Transverse colon (tissue), 4 donors: ENCODE results near the gene HSPA12A. TPM values are rescaled to one million over a fixed set of nuclear protein-coding genes. Genes with fewer than 3 reads are reported as not detected.
A peak's percentile ranks its signal among the peaks of the same experiment; 100 is the strongest.

Experiments
- DNase-seq: peaks from one replicate; pipeline ENCODE4 v3.0.0-alpha.2; 2019
- H3K27ac ChIP-seq, 4 donors: fragments of 200-600 bp; sonication (generic); 2 replicates each; pipeline ENCODE4 v1.5.1; 2016 to 2018; ENCODE audit warnings: inconsistent platforms in 4 of 4
- H3K27me3 ChIP-seq: fragments of 200-600 bp; sonication (generic); 2 replicates; pipeline ENCODE4 v1.5.1; 2017; ENCODE audit warnings: inconsistent platforms
- H3K36me3 ChIP-seq, 4 donors: fragments of 200-600 bp; sonication (generic); 2 replicates each; pipeline ENCODE4 v1.5.1; 2017 to 2019; ENCODE audit warnings: inconsistent platforms in 4 of 4
- H3K4me1 ChIP-seq, 4 donors: fragments of 200-600 bp; sonication (generic); 2 replicates each; pipeline ENCODE4 v1.5.1; 2017 to 2020; ENCODE audit warnings: inconsistent platforms in 4 of 4
- H3K4me3 ChIP-seq, 4 donors: fragments of 200-600 bp; sonication (generic); 1 replicate in 1 of 4; 2 replicates in 3 of 4; pipeline versions ENCODE4 v1.5.1 to v1.6.1; 2017 to 2019; ENCODE audit warnings: inconsistent platforms in 4 of 4
- H3K9me3 ChIP-seq, 2 donors: fragments of 200-600 bp; sonication (generic); 2 replicates each; pipeline ENCODE4 v1.5.1; 2017 to 2019; ENCODE audit warnings: inconsistent platforms in 2 of 2
- EP300 ChIP-seq: sonication (generic); formaldehyde crosslinking; IDR thresholded peaks from one replicate; pipeline ENCODE4 v1.6.1; 2017; ENCODE audit warnings: antibody characterized with exemption, low read depth
- POLR2A ChIP-seq: fragments of 450-650 bp; IDR thresholded peaks from one replicate; pipeline ENCODE4 v1.6.1; 2016; ENCODE audit warnings: antibody characterized with exemption, mild to moderate bottlenecking, moderate library complexity
- POLR2AphosphoS5 ChIP-seq, 3 donors: sonication (generic); formaldehyde crosslinking; IDR thresholded peaks; one replicate each; pipeline ENCODE4 v1.6.1; 2016; ENCODE audit warnings: antibody characterized with exemption in 3 of 3
- WGBS, 2 donors: methylation state at CpG; one replicate each; pipeline ENCODE4 v1.1.5; 2018; ENCODE audit warnings: low coverage in 1 of 2; 5-methylcytosine and 5-hydroxymethylcytosine counted together
- in situ Hi-C, 4 donors: fragments of 200-750 bp; cut with MboI; loops; one replicate each; pipeline versions ENCODE4 v1.15.0 to v1.15.1; 2017; ENCODE audit warnings: low sequenced_read_pairs in 3 of 4, low pct_ligation_motif_present in 1 of 4, low pct_unique_long_range_greater_than_20kb in 1 of 4
- intact Hi-C: fragments of 100-400 bp; cut with DNase I; formaldehyde crosslinking; loops from one replicate; pipeline ENCODE4 v1.15.1; 2023; ENCODE audit warnings: low total_unique reads
- total RNA-seq, 4 donors: library from RNA; depleted of rRNA; stranded (reverse); fragments of >200 nt; gene quantifications; one replicate each; pipeline ENCODE4 v1.1.0, GENCODE V29; 2016
- TF ChIP-seq, protein P1 (sequence below), 5 experiments: fragments of 200-600 bp in 3 of 5; fragments of 450-650 bp in 2 of 5; sonication (generic) in 3 of 5; IDR thresholded peaks; 1 replicate in 2 of 5; 2 replicates in 3 of 5; pipeline ENCODE4 v1.5.1; 2016 to 2017; ENCODE audit warnings: antibody characterized with exemption in 5 of 5, inconsistent platforms in 3 of 5, mild to moderate bottlenecking in 2 of 5, moderate library complexity in 1 of 5

HSPA12A gene
- total RNA-seq, 4 donors from 2014 or later: 6.4 to 52.3 (median 9.5) TPM

DNA sequence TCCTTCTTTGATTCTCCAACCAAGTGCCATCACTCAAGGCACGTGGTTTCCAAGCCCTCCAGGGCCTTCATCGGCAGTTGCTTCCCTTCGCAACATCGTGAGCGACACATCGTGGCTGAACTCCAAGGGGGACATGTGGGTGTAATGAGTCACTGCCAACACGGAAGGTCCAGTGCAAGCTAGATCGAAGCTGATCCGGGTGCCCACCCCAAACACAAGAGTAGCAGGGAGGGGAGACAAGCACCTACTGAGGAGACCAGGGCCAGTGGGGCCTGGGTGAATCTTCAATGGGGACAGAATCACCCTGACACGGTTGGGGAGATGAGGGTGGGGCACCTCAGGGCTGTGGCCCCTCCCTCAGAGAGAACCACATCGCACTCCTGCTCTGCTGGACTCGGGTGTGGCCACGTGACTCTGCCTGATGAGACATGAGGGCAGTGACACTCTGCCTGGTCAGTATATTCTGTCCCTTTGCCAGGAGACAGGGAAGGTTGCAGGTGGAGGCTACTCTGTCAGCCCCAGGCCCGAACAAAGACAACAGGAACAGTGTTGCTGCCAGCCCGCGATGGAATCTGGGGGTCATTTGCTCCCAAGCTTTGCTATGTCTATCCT lies 36.8 kb upstream of the HSPA12A start:
- Histone ChIP-seq H3K36me3 (no peaks in the 10 kb centered on the region), H3K27ac (no peak overlapping the region), H3K4me1 (no peaks in the 10 kb centered on the region), H3K9me3 (no peaks in the 10 kb centered on the region), H3K27me3 (no peaks in the 10 kb centered on the region), H3K4me3 (no peak overlapping the region)
- intact Hi-C loops (no loop called here), in situ Hi-C loops (no loop called here)
- DNase-seq: no peak
- TF ChIP-seq POLR2A: no peak
- TF ChIP-seq POLR2AphosphoS5 (IDR thresholded peaks at IDR 0.05): no peak
- TF ChIP-seq EP300: no peak
- TF ChIP-seq, protein P1, sequence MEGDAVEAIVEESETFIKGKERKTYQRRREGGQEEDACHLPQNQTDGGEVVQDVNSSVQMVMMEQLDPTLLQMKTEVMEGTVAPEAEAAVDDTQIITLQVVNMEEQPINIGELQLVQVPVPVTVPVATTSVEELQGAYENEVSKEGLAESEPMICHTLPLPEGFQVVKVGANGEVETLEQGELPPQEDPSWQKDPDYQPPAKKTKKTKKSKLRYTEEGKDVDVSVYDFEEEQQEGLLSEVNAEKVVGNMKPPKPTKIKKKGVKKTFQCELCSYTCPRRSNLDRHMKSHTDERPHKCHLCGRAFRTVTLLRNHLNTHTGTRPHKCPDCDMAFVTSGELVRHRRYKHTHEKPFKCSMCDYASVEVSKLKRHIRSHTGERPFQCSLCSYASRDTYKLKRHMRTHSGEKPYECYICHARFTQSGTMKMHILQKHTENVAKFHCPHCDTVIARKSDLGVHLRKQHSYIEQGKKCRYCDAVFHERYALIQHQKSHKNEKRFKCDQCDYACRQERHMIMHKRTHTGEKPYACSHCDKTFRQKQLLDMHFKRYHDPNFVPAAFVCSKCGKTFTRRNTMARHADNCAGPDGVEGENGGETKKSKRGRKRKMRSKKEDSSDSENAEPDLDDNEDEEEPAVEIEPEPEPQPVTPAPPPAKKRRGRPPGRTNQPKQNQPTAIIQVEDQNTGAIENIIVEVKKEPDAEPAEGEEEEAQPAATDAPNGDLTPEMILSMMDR (IDR thresholded peaks at IDR 0.05): no peak
- 73 to 100% methylated on average over 1 to 16 of the region's 16 CpGs for WGBS, 2 donors

DNA sequence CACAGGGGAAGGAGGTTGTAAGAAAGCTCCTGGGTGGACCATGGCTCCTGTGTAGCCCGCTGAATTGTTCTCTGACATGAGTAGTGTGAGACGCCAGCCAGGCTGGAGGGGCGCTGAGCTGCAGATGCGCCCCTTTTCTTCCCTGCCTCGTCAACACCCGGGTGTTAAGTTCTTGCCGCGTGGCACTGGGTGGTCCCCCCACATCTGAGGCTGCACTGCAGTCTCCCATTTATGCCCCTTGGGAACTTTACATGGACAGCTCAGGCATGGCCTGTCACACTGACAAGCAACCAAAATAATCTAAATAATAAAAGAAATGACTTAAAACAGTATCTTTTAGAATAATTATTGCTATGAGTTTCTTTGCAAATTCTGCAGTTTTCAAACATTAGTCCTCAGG lies 34.6 kb upstream of the HSPA12A start:
- no peaks in the 10 kb centered on the region for H3K9me3 ChIP-seq
- no peak overlapping the region for H3K27ac ChIP-seq
- 68% methylated on average over 8 of the region's 8 CpGs; no CpG with 5 or more reads in 1 of the 2 donors for WGBS, 2 donors
- in situ Hi-C loops: no loop called here
- H3K4me3 ChIP-seq: no peak overlapping the region
- H3K27me3 ChIP-seq: no peaks in the 10 kb centered on the region
- TF ChIP-seq POLR2A (no peak), EP300 (no peak), POLR2AphosphoS5 (IDR thresholded peaks at IDR 0.05) (no peak)
- TF ChIP-seq, protein P1 (IDR thresholded peaks at IDR 0.05): no peak
- intact Hi-C loops: no loop called here
- H3K36me3 ChIP-seq: no peaks in the 10 kb centered on the region
- H3K4me1 ChIP-seq: no peaks in the 10 kb centered on the region
- no peak for DNase-seq

DNA sequence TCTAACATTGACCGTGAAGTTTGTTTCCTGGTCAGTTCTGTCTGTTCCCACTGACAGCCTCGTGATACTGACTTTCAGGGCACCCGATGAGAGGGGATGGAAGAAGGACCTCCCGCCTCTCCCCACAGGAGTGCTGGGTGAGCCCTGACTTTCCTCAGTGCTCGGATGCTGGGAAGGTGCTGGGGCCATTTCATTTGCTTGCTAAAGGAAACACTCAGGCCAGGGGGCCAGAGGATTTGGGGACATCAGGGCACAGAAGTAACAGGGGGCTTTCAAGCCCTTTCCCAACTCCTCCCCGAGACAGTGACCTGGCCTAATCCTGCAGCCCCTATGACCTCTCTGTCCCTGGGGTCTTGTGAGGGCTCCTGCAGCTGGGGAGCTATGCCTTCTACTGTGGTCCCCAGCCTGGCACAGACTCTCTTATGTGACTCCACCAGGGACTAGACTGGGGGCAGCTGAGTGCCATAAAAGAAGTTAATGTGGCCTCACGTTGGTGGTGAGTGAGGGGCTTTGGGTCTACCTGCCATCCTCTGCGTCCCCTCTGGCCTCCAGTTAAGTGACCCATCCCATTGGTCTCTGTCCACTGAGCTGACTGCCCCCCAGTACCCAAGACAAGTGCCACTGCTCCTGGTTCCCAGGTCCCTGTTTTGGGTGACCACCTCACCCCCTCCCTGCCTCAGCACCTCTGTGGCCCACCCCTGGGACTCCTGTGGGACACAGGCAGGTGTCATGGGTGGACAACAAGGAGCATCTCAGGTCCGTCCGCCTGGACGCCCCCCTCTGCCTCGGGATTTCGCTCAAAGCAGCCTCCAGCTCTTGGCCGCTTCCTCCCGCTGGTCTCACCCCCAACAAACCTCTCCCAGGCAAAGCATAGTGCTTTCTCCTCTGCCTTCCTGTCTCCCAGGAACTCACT lies 33.4 kb upstream of the HSPA12A start:
- no peaks in the 10 kb centered on the region for H3K27me3 ChIP-seq
- TF ChIP-seq, protein P1 (IDR thresholded peaks at IDR 0.05): no peak
- TF ChIP-seq EP300 (no peak), POLR2A (no peak), POLR2AphosphoS5 (IDR thresholded peaks at IDR 0.05) (no peak)
- no peaks in the 10 kb centered on the region for H3K9me3 ChIP-seq
- DNase-seq: no peak
- in situ Hi-C loops: no loop called here
- H3K36me3 ChIP-seq: no peaks in the 10 kb centered on the region
- H3K27ac ChIP-seq: no peak overlapping the region
- WGBS, 2 donors: 76 to 78% methylated on average over 7 to 14 of the region's 15 CpGs
- H3K4me3 ChIP-seq: no peak overlapping the region
- no peaks in the 10 kb centered on the region for H3K4me1 ChIP-seq
- intact Hi-C loops: no loop called here

DNA sequence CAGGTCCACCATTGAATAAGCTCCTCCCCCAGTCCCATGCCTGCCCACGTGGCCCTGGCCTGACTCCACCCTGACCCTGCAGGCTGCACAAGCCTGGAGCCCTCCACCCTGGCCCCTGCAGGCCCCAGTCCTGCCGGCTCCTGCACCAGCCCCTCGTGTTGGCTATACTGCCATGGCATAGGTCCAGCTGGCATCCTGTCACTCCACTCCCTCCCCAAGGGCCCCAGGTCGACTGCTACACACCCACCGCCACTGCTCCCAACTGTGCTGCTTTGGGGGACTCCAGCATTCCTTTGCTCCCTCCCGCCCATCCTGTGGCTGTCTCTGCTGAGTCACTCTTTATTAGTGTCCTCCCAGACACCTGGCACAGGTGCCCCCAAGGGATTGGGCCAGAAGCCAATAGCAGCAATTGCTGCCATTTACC lies 32.4 kb upstream of the HSPA12A start:
- Histone ChIP-seq H3K4me3 (no peak overlapping the region), H3K27ac (no peak overlapping the region), H3K4me1 (no peaks in the 10 kb centered on the region), H3K9me3 (no peaks in the 10 kb centered on the region), H3K27me3 (no peaks in the 10 kb centered on the region), H3K36me3 (no peaks in the 10 kb centered on the region)
- TF ChIP-seq EP300: no peak
- TF ChIP-seq, protein P1 (IDR thresholded peaks at IDR 0.05): no peak
- no peak for TF ChIP-seq POLR2AphosphoS5 (IDR thresholded peaks at IDR 0.05)
- no peak for TF ChIP-seq POLR2A
- intact Hi-C loops: no loop called here
- peak; percentile 61 for DNase-seq
- WGBS, 2 donors: 19% methylated on average over 6 of the region's 6 CpGs; no CpG with 5 or more reads in 1 of the 2 donors
- in situ Hi-C loops: no loop called here
